ENCODE data around the gene DEFB110. TPM values are rescaled to one million over a fixed set of nuclear protein-coding genes. Genes with fewer than 3 reads are reported as not detected.
A peak's percentile ranks its signal among the peaks of the same experiment; 100 is the strongest.

Gene DEFB110
- total and polyA plus RNA-seq, 2 donors: not detected

DNA sequence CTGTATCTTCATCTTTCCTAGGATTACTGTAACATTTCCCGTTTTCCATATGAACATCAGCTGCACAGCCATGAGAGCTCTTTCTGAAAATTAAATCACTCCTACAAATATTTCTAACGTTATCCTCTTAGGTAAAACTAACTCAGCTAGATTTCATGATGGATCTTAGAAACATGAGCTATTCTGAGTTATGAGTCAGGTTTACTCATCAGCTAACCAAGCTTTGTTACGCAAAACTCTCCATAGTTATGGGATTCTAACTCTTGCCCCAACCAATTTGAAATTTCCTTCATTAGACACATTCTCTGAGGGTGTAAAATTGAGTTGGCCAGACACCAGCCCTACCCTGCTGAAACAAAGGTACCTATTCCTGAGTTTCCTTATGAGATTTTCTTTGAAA is 14.0 kb downstream of the DEFB110 start:
- Histone ChIP-seq H3K4me3 (ENCODE audit: low read length in 2 of 2) (no peak overlapping the region), H3K27me3 (ENCODE audit: control insufficient read depth in 2 of 2, insufficient read depth in 1 of 2, low read length in 1 of 2) (no peaks in the 10 kb centered on the region), H3K27ac (ENCODE audit: low read depth in 1 of 2, low read length in 1 of 2) (no peak overlapping the region), H3K9me3 (ENCODE audit: control insufficient read depth in 2 of 2, insufficient read depth in 1 of 2, low read length in 1 of 2) (no peaks in the 10 kb centered on the region), H3K4me1 (ENCODE audit: control insufficient read depth in 2 of 2, insufficient read depth in 2 of 2, low read length in 2 of 2) (no peaks in the 10 kb centered on the region), H3K36me3 (ENCODE audit: control insufficient read depth in 2 of 2, insufficient read depth in 2 of 2, low read length in 1 of 2) (no peaks in the 10 kb centered on the region)
- WGBS: 92% methylated on average over 3 of the region's 3 CpGs
- no peak for DNase-seq (ENCODE audit: low read depth in 6 of 9, low spot score in 9 of 9)

GRCh38 chr6:50003139-50003538 is 18.7 kb downstream of the DEFB110 start:
- H3K4me3 ChIP-seq (ENCODE audit: low read length in 2 of 2): no peak overlapping the region
- 79% methylated on average over 3 of the region's 3 CpGs for WGBS

DNA sequence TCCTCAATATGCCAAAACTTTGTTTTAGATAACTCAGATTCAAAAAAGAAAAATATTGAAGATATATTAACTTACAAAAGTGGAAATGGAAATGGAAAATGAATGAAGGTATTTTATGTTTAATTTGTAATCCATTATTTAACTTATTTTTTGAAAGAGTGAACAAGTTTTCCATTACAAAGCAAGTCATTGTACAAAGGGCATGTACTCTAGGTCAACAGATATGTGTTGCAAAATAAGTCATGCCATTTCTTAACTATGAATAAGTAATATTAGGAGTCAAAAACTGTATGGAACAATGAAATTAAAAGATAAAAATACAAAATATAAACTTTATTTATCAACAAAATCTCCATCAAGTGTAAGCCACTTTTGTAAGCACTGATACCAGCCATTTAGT is 26.5 kb downstream of the DEFB110 start:
- Histone ChIP-seq H3K4me3 (ENCODE audit: low read length in 2 of 2) (no peak overlapping the region), H3K4me1 (ENCODE audit: control insufficient read depth in 2 of 2, insufficient read depth in 2 of 2, low read length in 2 of 2) (no peaks in the 10 kb centered on the region), H3K9me3 (ENCODE audit: control insufficient read depth in 2 of 2, insufficient read depth in 1 of 2, low read length in 1 of 2) (no peaks in the 10 kb centered on the region), H3K27me3 (ENCODE audit: control insufficient read depth in 2 of 2, insufficient read depth in 1 of 2, low read length in 1 of 2) (no peaks in the 10 kb centered on the region), H3K36me3 (ENCODE audit: control insufficient read depth in 2 of 2, insufficient read depth in 2 of 2, low read length in 1 of 2) (no peaks in the 10 kb centered on the region), H3K27ac (ENCODE audit: low read depth in 1 of 2, low read length in 1 of 2) (no peak overlapping the region)
- DNase-seq (ENCODE audit: low read depth in 6 of 9, low spot score in 9 of 9): no peak

More at GRCh38 chr6:50003139-50003538, 18.7 kb downstream of the DEFB110 start:
- Histone ChIP-seq H3K9me3 (ENCODE audit: control insufficient read depth in 2 of 2, insufficient read depth in 1 of 2, low read length in 1 of 2) (no peaks in the 10 kb centered on the region), H3K27ac (ENCODE audit: low read depth in 1 of 2, low read length in 1 of 2) (no peak overlapping the region), H3K27me3 (ENCODE audit: control insufficient read depth in 2 of 2, insufficient read depth in 1 of 2, low read length in 1 of 2) (no peaks in the 10 kb centered on the region), H3K36me3 (ENCODE audit: control insufficient read depth in 2 of 2, insufficient read depth in 2 of 2, low read length in 1 of 2) (no peaks in the 10 kb centered on the region), H3K4me1 (ENCODE audit: control insufficient read depth in 2 of 2, insufficient read depth in 2 of 2, low read length in 2 of 2) (no peaks in the 10 kb centered on the region)
- DNase-seq (ENCODE audit: low read depth in 6 of 9, low spot score in 9 of 9): no peak

DNA sequence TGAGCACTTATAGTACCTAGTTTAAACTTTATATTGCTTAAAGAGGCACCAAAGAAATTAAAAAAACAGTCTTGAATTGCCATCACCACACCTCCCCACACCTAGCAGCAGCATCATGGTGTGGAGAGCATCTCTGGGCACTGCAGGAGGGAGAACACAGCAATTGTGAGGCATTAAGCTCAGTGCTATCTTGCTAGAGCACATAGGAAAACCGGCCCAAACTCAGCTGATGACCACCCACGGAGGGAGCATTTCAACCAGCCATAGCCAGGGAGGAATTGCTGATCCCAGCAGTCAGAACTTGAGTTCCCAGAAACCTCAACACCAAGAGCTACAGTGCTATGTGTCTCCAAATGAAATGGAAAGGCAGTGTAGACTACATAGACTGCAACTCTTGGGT is 32.9 kb downstream of the DEFB110 start:
- H3K27me3 ChIP-seq (ENCODE audit: control insufficient read depth in 2 of 2, insufficient read depth in 1 of 2, low read length in 1 of 2): no peaks in the 10 kb centered on the region
- H3K36me3 ChIP-seq (ENCODE audit: control insufficient read depth in 2 of 2, insufficient read depth in 2 of 2, low read length in 1 of 2): no peaks in the 10 kb centered on the region
- no peaks in the 10 kb centered on the region for H3K9me3 ChIP-seq (ENCODE audit: control insufficient read depth in 2 of 2, insufficient read depth in 1 of 2, low read length in 1 of 2)
- no peak overlapping the region for H3K4me3 ChIP-seq (ENCODE audit: low read length in 2 of 2)
- WGBS: 81% methylated on average over 2 of the region's 2 CpGs
- no peaks in the 10 kb centered on the region for H3K4me1 ChIP-seq (ENCODE audit: control insufficient read depth in 2 of 2, insufficient read depth in 2 of 2, low read length in 2 of 2)
- no peak for DNase-seq (ENCODE audit: low read depth in 6 of 9, low spot score in 9 of 9)
- no peak overlapping the region for H3K27ac ChIP-seq (ENCODE audit: low read depth in 1 of 2, low read length in 1 of 2)

GRCh38 chr6:49987749-49988148 is 34.0 kb downstream of the DEFB110 start:
- H3K27me3 ChIP-seq (ENCODE audit: control insufficient read depth in 2 of 2, insufficient read depth in 1 of 2, low read length in 1 of 2): no peaks in the 10 kb centered on the region
- 97% methylated on average over 2 of the region's 2 CpGs for WGBS

GRCh38 chr6:49986551-49986950 is 35.2 kb downstream of the DEFB110 start:
- no peak for DNase-seq (ENCODE audit: low read depth in 6 of 9, low spot score in 9 of 9)
- Histone ChIP-seq H3K36me3 (ENCODE audit: control insufficient read depth in 2 of 2, insufficient read depth in 2 of 2, low read length in 1 of 2) (no peaks in the 10 kb centered on the region), H3K9me3 (ENCODE audit: control insufficient read depth in 2 of 2, insufficient read depth in 1 of 2, low read length in 1 of 2) (no peaks in the 10 kb centered on the region), H3K27ac (ENCODE audit: low read depth in 1 of 2, low read length in 1 of 2) (no peak overlapping the region), H3K27me3 (ENCODE audit: control insufficient read depth in 2 of 2, insufficient read depth in 1 of 2, low read length in 1 of 2) (no peaks in the 10 kb centered on the region), H3K4me1 (ENCODE audit: control insufficient read depth in 2 of 2, insufficient read depth in 2 of 2, low read length in 2 of 2) (no peaks in the 10 kb centered on the region), H3K4me3 (ENCODE audit: low read length in 2 of 2) (no peak overlapping the region)
- WGBS: 90% methylated on average over 1 of the region's 1 CpG

More at GRCh38 chr6:49987749-49988148, 34.0 kb downstream of the DEFB110 start:
- H3K4me3 ChIP-seq (ENCODE audit: low read length in 2 of 2): no peak overlapping the region
- no peaks in the 10 kb centered on the region for H3K4me1 ChIP-seq (ENCODE audit: control insufficient read depth in 2 of 2, insufficient read depth in 2 of 2, low read length in 2 of 2)
- H3K36me3 ChIP-seq (ENCODE audit: control insufficient read depth in 2 of 2, insufficient read depth in 2 of 2, low read length in 1 of 2): no peaks in the 10 kb centered on the region
- DNase-seq (ENCODE audit: low read depth in 6 of 9, low spot score in 9 of 9): no peak
- no peak overlapping the region for H3K27ac ChIP-seq (ENCODE audit: low read depth in 1 of 2, low read length in 1 of 2)
- H3K9me3 ChIP-seq (ENCODE audit: control insufficient read depth in 2 of 2, insufficient read depth in 1 of 2, low read length in 1 of 2): no peaks in the 10 kb centered on the region

- no peaks in the 10 kb centered on the region for H3K4me1 ChIP-seq (ENCODE audit: control insufficient read depth in 2 of 2, insufficient read depth in 2 of 2, low read length in 2 of 2)
- DNase-seq (ENCODE audit: low read depth in 6 of 9, low spot score in 9 of 9): no peak
- no peaks in the 10 kb centered on the region for H3K27me3 ChIP-seq (ENCODE audit: control insufficient read depth in 2 of 2, insufficient read depth in 1 of 2, low read length in 1 of 2)
- H3K4me3 ChIP-seq (ENCODE audit: low read length in 2 of 2): no peak overlapping the region
- no peaks in the 10 kb centered on the region for H3K9me3 ChIP-seq (ENCODE audit: control insufficient read depth in 2 of 2, insufficient read depth in 1 of 2, low read length in 1 of 2)
- 92% methylated on average over 2 of the region's 2 CpGs for WGBS
- H3K27ac ChIP-seq (ENCODE audit: low read depth in 1 of 2, low read length in 1 of 2): no peak overlapping the region
- H3K36me3 ChIP-seq (ENCODE audit: control insufficient read depth in 2 of 2, insufficient read depth in 2 of 2, low read length in 1 of 2): no peaks in the 10 kb centered on the region
Measured at GRCh38 chr6:49982046-49982445, 39.7 kb downstream of the DEFB110 start.

- Histone ChIP-seq H3K27ac (ENCODE audit: low read depth in 1 of 2, low read length in 1 of 2) (no peak overlapping the region), H3K36me3 (ENCODE audit: control insufficient read depth in 2 of 2, insufficient read depth in 2 of 2, low read length in 1 of 2) (no peaks in the 10 kb centered on the region), H3K4me3 (ENCODE audit: low read length in 2 of 2) (no peak overlapping the region), H3K4me1 (ENCODE audit: control insufficient read depth in 2 of 2, insufficient read depth in 2 of 2, low read length in 2 of 2) (no peaks in the 10 kb centered on the region), H3K27me3 (ENCODE audit: control insufficient read depth in 2 of 2, insufficient read depth in 1 of 2, low read length in 1 of 2) (no peaks in the 10 kb centered on the region), H3K9me3 (ENCODE audit: control insufficient read depth in 2 of 2, insufficient read depth in 1 of 2, low read length in 1 of 2) (no peaks in the 10 kb centered on the region)
- 92% methylated on average over 1 of the region's 1 CpG for WGBS
- no peak for DNase-seq (ENCODE audit: low read depth in 6 of 9, low spot score in 9 of 9)
Measured at GRCh38 chr6:49980898-49981297, 40.9 kb downstream of the DEFB110 start.

DNA sequence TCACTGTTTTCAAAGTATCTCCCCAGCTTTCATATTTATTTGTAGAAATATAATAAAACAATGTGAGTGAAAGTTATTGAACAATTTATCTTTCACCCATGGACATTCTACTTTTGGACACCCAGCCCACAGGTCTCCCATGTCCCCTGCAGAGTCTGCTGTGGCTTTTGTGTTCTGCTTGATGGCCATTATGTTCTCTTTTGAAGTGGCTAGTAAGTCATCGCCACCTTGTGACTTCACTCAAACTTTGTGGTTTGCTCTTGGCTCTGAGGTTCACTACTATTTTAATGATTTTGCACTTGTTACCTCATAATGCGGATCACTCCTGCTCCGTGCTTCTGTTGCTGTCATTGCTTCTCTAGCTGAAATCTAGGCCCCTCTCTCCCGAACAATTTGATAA is 42.2 kb downstream of the DEFB110 start:
- Histone ChIP-seq H3K27me3 (ENCODE audit: control insufficient read depth in 2 of 2, insufficient read depth in 1 of 2, low read length in 1 of 2) (no peaks in the 10 kb centered on the region), H3K36me3 (ENCODE audit: control insufficient read depth in 2 of 2, insufficient read depth in 2 of 2, low read length in 1 of 2) (no peaks in the 10 kb centered on the region), H3K4me3 (ENCODE audit: low read length in 2 of 2) (no peak overlapping the region), H3K27ac (ENCODE audit: low read depth in 1 of 2, low read length in 1 of 2) (no peak overlapping the region), H3K4me1 (ENCODE audit: control insufficient read depth in 2 of 2, insufficient read depth in 2 of 2, low read length in 2 of 2) (no peaks in the 10 kb centered on the region), H3K9me3 (ENCODE audit: control insufficient read depth in 2 of 2, insufficient read depth in 1 of 2, low read length in 1 of 2) (no peaks in the 10 kb centered on the region)
- peak in 1 of 9 donors; percentile 0 for DNase-seq (ENCODE audit: low read depth in 6 of 9, low spot score in 9 of 9)
- 58% methylated on average over 4 of the region's 4 CpGs for WGBS

All from thymus (tissue), 11 donors.